GM19455 (cell line): Measurements from ENCODE around the gene MKNK2.

Experiments
- ATAC-seq: cut with Tn5 transposase; IDR thresholded peaks from one replicate; pipeline ENCODE4 v1.9.1; 2021; ENCODE audit not compliant: unreplicated experiment

The MKNK2 gene

GRCh38 chr19:2080336-2080988, 29.4 kb upstream of the MKNK2 start:
- no peak for ATAC-seq

GRCh38 chr19:2079865-2080301, 28.8 kb upstream of the MKNK2 start:
- no peak for ATAC-seq

GRCh38 chr19:2079076-2079864, 28.2 kb upstream of the MKNK2 start:
- no peak for ATAC-seq

- no peak for ATAC-seq
These were observed 27.0 kb upstream of the MKNK2 start for GRCh38 chr19:2077833-2078619.

GRCh38 chr19:2077398-2077797, 26.4 kb upstream of the MKNK2 start:
- no peak for ATAC-seq

GRCh38 chr19:2076526-2076944, 25.5 kb upstream of the MKNK2 start:
- ATAC-seq = no peak

GRCh38 chr19:2072757-2073551, 21.9 kb upstream of the MKNK2 start:
- ATAC-seq = no peak

- no peak for ATAC-seq
These were observed 20.1 kb upstream of the MKNK2 start for GRCh38 chr19:2070986-2071673.

- ATAC-seq = no peak
These were observed 19.4 kb upstream of the MKNK2 start for GRCh38 chr19:2070436-2070827.

- ATAC-seq = no peak
These were observed 13.9 kb upstream of the MKNK2 start for GRCh38 chr19:2064788-2065524.

- ATAC-seq = no peak
These were observed 13.3 kb upstream of the MKNK2 start for GRCh38 chr19:2064395-2064787.

- ATAC-seq = no peak
These were observed 12.8 kb upstream of the MKNK2 start for GRCh38 chr19:2063824-2064223.

- ATAC-seq = no peak
These were observed 11.7 kb upstream of the MKNK2 start for GRCh38 chr19:2062770-2063169.

GRCh38 chr19:2062389-2062729, 11.3 kb upstream of the MKNK2 start:
- no peak for ATAC-seq

GRCh38 chr19:2061495-2062388, 10.7 kb upstream of the MKNK2 start:
- ATAC-seq = peak; percentile 75

GRCh38 chr19:2060884-2061494, 9.9 kb upstream of the MKNK2 start:
- ATAC-seq = peak; percentile 23

- ATAC-seq = no peak
These were observed 8.6 kb upstream of the MKNK2 start for GRCh38 chr19:2059422-2060201.
